ENCODE results near the gene WSB2. TPM values are rescaled to one million over a fixed set of nuclear protein-coding genes. Genes with fewer than 3 reads are reported as not detected.
"Not testable (repeated sequence)": the region's sequence is repeated elsewhere in the genome, so short reads cannot be mapped to it uniquely, and the experiment has no call there.

WSB2 gene
- total RNA-seq, 2 experiments from 2014 or later, result 26.2 to 27.9 TPM

- no peak overlapping the region for H3K4me3 Mint-ChIP-seq
- H3K27ac Mint-ChIP-seq, result peak overlapping the region; percentile 5
- H3K9me3 Mint-ChIP-seq, result no peaks in the 10 kb centered on the region
- TF ChIP-seq, protein P1, sequence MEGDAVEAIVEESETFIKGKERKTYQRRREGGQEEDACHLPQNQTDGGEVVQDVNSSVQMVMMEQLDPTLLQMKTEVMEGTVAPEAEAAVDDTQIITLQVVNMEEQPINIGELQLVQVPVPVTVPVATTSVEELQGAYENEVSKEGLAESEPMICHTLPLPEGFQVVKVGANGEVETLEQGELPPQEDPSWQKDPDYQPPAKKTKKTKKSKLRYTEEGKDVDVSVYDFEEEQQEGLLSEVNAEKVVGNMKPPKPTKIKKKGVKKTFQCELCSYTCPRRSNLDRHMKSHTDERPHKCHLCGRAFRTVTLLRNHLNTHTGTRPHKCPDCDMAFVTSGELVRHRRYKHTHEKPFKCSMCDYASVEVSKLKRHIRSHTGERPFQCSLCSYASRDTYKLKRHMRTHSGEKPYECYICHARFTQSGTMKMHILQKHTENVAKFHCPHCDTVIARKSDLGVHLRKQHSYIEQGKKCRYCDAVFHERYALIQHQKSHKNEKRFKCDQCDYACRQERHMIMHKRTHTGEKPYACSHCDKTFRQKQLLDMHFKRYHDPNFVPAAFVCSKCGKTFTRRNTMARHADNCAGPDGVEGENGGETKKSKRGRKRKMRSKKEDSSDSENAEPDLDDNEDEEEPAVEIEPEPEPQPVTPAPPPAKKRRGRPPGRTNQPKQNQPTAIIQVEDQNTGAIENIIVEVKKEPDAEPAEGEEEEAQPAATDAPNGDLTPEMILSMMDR (IDR thresholded peaks at IDR 0.05), result no peak
- CTCF ChIA-PET, result no interaction called here
- POLR2A ChIA-PET, result interaction anchor here (0.6 kb wide), 1 partner anchor 23 kb away, joined by 3 read pairs; no protein-coding TSS in a partner anchor
- peaks cover 6% of the 10 kb centered on the region for H3K4me1 Mint-ChIP-seq (ENCODE audit: low read depth)
- ATAC-seq (no peak), DNase-seq (no peak)
- no peaks in the 10 kb centered on the region for H3K27me3 Mint-ChIP-seq
- peaks cover 72% of the 10 kb centered on the region for H3K36me3 Mint-ChIP-seq (ENCODE audit: low read depth)
- intact Hi-C loops (cut with micrococcal nuclease), result no loop called here
These were observed 35.8 kb downstream of the WSB2 start for GRCh38 chr12:118025168-118025567.

DNA sequence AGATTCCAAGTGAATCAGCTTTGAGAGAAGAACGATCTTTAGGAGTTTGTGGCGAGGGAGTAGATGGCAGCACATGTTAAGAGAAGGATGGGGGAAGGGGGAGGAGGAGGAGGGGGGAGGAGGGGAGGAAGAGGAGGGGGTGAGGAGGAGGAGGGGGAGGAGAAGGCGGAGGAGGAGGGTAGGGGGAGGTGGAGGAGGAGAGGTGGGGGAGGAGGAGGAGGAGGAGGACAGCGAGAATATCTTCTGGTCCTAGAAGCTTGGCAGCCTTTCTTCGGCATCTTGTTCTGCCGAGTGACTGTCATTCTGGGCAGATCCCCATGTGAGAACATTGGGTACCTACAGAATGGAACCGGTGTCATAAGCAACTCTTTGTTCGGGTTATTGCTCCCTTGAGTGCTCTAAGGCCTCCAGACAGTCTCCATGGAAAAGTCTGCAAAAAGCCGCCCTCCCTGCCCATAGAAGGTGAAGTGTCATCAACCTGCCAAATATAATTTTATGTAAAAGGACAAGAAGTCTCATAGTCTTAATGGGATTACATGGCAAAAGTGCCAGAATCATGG lies 37.6 kb downstream of the WSB2 start:
- DNase-seq (no peak), ATAC-seq (no peak)
- Mint-ChIP-seq H3K36me3 (ENCODE audit: low read depth) (peaks cover 69% of the 10 kb centered on the region), H3K4me1 (ENCODE audit: low read depth) (peaks cover 4% of the 10 kb centered on the region), H3K27ac (no peak overlapping the region), H3K4me3 (no peak overlapping the region), H3K9me3 (no peaks in the 10 kb centered on the region), H3K27me3 (no peaks in the 10 kb centered on the region)
- CTCF ChIA-PET, result no interaction called here
- intact Hi-C loops (cut with micrococcal nuclease), result no loop called here
- POLR2A ChIA-PET, result interaction anchor here (1.6 to 1.8 kb wide), 2 partner anchors 9 to 12 kb away, joined by 6 to 10 read pairs; no protein-coding TSS in a partner anchor
- TF ChIP-seq, protein P1 (IDR thresholded peaks at IDR 0.05), result no peak

- H3K4me1 Mint-ChIP-seq (ENCODE audit: low read depth), result peaks cover 10% of the 10 kb centered on the region
- ATAC-seq (no peak), DNase-seq (no peak)
- POLR2A ChIA-PET, result interaction anchor here (1.6 to 1.8 kb wide), 2 partner anchors 10 to 13 kb away, joined by 6 to 10 read pairs; no protein-coding TSS in a partner anchor
- no peak overlapping the region for H3K4me3 Mint-ChIP-seq
- no peak overlapping the region for H3K27ac Mint-ChIP-seq
- no peaks in the 10 kb centered on the region for H3K27me3 Mint-ChIP-seq
- TF ChIP-seq, protein P1 (IDR thresholded peaks at IDR 0.05), result no peak
- no peaks in the 10 kb centered on the region for H3K9me3 Mint-ChIP-seq
- H3K36me3 Mint-ChIP-seq (ENCODE audit: low read depth), result peaks cover 69% of the 10 kb centered on the region
- intact Hi-C loops (cut with micrococcal nuclease), result no loop called here
- CTCF ChIA-PET, result no interaction called here
These were observed 38.3 kb downstream of the WSB2 start for GRCh38 chr12:118022728-118023109.

DNA sequence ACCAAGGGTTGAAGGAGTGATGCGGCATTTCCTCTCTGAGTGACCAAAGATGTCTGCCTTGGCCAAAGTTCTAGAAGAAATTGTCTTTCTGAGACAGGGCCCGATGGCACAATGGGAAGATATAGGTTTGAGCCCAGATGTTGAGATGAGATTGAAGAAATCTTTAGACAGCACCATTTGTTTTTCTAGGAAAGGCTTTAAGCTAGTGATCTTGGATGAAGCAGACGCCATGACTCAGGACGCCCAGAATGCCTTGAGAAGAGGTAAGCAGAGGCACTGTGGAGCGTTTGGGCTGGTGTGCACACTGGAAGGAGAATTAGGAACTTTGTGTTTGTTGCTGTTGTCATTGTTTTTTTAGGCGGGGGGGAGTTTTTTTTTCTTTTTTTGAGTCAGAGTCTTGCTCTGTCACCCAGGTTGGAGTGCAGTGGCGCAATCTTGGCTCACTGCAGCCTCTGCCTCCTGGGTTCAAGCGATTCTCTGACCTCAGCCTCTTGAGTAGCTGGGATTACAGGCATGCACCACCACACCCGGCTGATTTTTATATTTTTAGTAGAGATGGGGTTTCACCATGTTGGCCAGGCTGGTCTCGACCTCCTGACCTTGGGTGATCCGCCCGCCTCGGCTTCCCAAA lies 38.8 kb downstream of the WSB2 start:
- peaks cover 11% of the 10 kb centered on the region for H3K4me1 Mint-ChIP-seq (ENCODE audit: low read depth)
- H3K27ac Mint-ChIP-seq; H3K27me3 Mint-ChIP-seq; H3K9me3 Mint-ChIP-seq; intact Hi-C loops (cut with micrococcal nuclease); DNase-seq; H3K4me3 Mint-ChIP-seq; ATAC-seq; CTCF ChIA-PET: not testable (repeated sequence)
- POLR2A ChIA-PET, result interaction anchor here (1.6 to 1.8 kb wide), 2 partner anchors 10 to 13 kb away, joined by 6 to 10 read pairs; no protein-coding TSS in a partner anchor
- H3K36me3 Mint-ChIP-seq (ENCODE audit: low read depth), result peaks cover 69% of the 10 kb centered on the region

DNA sequence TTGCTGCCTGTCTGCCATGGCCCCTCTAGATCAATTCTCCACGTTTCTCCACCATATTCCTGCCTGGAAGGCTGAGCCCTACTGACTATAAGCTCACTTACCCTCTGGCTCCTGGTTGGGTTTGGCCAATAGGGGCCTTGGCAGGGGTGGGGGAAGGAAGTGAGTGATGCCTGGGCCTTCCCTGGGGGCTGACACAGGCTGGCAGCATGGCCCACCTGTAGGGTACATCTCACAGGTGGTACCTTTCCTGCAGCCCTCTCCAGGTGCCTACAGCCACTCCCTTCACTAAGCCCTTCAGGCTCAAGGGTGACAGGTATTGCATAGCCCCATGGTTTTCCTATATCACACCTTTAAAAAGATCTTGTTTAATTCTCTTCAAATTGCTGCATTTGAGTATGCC lies 40.9 kb downstream of the WSB2 start:
- Mint-ChIP-seq H3K4me3 (no peak overlapping the region), H3K36me3 (ENCODE audit: low read depth) (peaks cover 52% of the 10 kb centered on the region), H3K4me1 (ENCODE audit: low read depth) (peaks cover 14% of the 10 kb centered on the region), H3K27ac (no peak overlapping the region), H3K9me3 (no peaks in the 10 kb centered on the region), H3K27me3 (no peaks in the 10 kb centered on the region)
- ATAC-seq, result no peak
- ChIA-PET POLR2A (interaction anchor here (1.0 to 1.1 kb wide), 2 partner anchors 13 to 15 kb away, joined by 3 to 4 read pairs; no protein-coding TSS in a partner anchor), CTCF (no interaction called here)
- DNase-seq, result no peak
- intact Hi-C loops (cut with micrococcal nuclease), result no loop called here
- TF ChIP-seq, protein P1 (IDR thresholded peaks at IDR 0.05), result no peak
